ENCODE results near the gene CDH4. TPM values are rescaled to one million over a fixed set of nuclear protein-coding genes. Genes with fewer than 3 reads are reported as not detected.

The CDH4 gene
- total and polyA plus RNA-seq, 9 of the 15 experiments (the other 6 are each of a cell fraction or from before 2014, with no cell fraction given), result 0.04 TPM; not detected in 8

DNA sequence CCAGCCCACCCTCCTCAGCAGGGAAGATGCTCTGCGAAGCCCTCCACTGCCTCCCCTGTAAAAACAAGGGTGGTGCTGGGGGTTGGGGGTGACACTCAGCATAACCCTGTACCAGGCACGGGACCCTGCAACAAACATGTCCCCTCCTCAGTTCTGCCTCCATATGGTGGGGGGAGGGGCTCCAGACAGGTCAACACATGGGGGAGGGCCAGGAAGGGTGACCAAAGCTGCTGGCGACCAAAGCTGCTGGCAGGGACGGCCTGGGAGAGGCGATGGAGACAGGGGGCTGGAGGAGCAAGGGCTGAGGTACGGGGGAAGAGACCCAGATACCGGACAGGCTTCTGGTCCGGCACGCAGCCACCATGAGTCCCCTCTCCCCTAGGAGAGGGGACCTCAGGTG lies 690.5 kb downstream of the CDH4 start (continued):
- TF ChIP-seq, protein P1, sequence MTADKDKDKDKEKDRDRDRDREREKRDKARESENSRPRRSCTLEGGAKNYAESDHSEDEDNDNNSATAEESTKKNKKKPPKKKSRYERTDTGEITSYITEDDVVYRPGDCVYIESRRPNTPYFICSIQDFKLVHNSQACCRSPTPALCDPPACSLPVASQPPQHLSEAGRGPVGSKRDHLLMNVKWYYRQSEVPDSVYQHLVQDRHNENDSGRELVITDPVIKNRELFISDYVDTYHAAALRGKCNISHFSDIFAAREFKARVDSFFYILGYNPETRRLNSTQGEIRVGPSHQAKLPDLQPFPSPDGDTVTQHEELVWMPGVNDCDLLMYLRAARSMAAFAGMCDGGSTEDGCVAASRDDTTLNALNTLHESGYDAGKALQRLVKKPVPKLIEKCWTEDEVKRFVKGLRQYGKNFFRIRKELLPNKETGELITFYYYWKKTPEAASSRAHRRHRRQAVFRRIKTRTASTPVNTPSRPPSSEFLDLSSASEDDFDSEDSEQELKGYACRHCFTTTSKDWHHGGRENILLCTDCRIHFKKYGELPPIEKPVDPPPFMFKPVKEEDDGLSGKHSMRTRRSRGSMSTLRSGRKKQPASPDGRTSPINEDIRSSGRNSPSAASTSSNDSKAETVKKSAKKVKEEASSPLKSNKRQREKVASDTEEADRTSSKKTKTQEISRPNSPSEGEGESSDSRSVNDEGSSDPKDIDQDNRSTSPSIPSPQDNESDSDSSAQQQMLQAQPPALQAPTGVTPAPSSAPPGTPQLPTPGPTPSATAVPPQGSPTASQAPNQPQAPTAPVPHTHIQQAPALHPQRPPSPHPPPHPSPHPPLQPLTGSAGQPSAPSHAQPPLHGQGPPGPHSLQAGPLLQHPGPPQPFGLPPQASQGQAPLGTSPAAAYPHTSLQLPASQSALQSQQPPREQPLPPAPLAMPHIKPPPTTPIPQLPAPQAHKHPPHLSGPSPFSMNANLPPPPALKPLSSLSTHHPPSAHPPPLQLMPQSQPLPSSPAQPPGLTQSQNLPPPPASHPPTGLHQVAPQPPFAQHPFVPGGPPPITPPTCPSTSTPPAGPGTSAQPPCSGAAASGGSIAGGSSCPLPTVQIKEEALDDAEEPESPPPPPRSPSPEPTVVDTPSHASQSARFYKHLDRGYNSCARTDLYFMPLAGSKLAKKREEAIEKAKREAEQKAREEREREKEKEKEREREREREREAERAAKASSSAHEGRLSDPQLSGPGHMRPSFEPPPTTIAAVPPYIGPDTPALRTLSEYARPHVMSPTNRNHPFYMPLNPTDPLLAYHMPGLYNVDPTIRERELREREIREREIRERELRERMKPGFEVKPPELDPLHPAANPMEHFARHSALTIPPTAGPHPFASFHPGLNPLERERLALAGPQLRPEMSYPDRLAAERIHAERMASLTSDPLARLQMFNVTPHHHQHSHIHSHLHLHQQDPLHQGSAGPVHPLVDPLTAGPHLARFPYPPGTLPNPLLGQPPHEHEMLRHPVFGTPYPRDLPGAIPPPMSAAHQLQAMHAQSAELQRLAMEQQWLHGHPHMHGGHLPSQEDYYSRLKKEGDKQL (CRISPR knock-in tag; IDR thresholded peaks at IDR 0.05; ENCODE audit: borderline replicate concordance), result no peak
- TF ChIP-seq NCOA6 (IDR thresholded peaks at IDR 0.05) (no peak), MBD2 (IDR thresholded peaks at IDR 0.05; ENCODE audit: borderline replicate concordance, low read depth) (no peak), KLF16 (IDR thresholded peaks at IDR 0.05) (no peak), NCOR1 (IDR thresholded peaks at IDR 0.05) (no peak)
- TF ChIP-seq, protein P2, sequence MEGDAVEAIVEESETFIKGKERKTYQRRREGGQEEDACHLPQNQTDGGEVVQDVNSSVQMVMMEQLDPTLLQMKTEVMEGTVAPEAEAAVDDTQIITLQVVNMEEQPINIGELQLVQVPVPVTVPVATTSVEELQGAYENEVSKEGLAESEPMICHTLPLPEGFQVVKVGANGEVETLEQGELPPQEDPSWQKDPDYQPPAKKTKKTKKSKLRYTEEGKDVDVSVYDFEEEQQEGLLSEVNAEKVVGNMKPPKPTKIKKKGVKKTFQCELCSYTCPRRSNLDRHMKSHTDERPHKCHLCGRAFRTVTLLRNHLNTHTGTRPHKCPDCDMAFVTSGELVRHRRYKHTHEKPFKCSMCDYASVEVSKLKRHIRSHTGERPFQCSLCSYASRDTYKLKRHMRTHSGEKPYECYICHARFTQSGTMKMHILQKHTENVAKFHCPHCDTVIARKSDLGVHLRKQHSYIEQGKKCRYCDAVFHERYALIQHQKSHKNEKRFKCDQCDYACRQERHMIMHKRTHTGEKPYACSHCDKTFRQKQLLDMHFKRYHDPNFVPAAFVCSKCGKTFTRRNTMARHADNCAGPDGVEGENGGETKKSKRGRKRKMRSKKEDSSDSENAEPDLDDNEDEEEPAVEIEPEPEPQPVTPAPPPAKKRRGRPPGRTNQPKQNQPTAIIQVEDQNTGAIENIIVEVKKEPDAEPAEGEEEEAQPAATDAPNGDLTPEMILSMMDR (IDR thresholded peaks at IDR 0.05 in 2 of 3, conservative IDR thresholded peaks at IDR 0.05 in 1 of 3; ENCODE audit: insufficient read depth in 2 of 3, low read depth in 1 of 3, low read length in 3 of 3), result no peak
- TF ChIP-seq, protein P3, sequence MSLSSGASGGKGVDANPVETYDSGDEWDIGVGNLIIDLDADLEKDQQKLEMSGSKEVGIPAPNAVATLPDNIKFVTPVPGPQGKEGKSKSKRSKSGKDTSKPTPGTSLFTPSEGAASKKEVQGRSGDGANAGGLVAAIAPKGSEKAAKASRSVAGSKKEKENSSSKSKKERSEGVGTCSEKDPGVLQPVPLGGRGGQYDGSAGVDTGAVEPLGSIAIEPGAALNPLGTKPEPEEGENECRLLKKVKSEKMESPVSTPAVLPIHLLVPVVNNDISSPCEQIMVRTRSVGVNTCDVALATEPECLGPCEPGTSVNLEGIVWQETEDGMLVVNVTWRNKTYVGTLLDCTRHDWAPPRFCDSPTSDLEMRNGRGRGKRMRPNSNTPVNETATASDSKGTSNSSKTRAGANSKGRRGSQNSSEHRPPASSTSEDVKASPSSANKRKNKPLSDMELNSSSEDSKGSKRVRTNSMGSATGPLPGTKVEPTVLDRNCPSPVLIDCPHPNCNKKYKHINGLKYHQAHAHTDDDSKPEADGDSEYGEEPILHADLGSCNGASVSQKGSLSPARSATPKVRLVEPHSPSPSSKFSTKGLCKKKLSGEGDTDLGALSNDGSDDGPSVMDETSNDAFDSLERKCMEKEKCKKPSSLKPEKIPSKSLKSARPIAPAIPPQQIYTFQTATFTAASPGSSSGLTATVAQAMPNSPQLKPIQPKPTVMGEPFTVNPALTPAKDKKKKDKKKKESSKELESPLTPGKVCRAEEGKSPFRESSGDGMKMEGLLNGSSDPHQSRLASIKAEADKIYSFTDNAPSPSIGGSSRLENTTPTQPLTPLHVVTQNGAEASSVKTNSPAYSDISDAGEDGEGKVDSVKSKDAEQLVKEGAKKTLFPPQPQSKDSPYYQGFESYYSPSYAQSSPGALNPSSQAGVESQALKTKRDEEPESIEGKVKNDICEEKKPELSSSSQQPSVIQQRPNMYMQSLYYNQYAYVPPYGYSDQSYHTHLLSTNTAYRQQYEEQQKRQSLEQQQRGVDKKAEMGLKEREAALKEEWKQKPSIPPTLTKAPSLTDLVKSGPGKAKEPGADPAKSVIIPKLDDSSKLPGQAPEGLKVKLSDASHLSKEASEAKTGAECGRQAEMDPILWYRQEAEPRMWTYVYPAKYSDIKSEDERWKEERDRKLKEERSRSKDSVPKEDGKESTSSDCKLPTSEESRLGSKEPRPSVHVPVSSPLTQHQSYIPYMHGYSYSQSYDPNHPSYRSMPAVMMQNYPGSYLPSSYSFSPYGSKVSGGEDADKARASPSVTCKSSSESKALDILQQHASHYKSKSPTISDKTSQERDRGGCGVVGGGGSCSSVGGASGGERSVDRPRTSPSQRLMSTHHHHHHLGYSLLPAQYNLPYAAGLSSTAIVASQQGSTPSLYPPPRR (CRISPR knock-in tag; IDR thresholded peaks at IDR 0.05; ENCODE audit: borderline replicate concordance), result no peak
- TF ChIP-seq, protein P4, sequence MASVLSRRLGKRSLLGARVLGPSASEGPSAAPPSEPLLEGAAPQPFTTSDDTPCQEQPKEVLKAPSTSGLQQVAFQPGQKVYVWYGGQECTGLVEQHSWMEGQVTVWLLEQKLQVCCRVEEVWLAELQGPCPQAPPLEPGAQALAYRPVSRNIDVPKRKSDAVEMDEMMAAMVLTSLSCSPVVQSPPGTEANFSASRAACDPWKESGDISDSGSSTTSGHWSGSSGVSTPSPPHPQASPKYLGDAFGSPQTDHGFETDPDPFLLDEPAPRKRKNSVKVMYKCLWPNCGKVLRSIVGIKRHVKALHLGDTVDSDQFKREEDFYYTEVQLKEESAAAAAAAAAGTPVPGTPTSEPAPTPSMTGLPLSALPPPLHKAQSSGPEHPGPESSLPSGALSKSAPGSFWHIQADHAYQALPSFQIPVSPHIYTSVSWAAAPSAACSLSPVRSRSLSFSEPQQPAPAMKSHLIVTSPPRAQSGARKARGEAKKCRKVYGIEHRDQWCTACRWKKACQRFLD (CRISPR knock-in tag; IDR thresholded peaks at IDR 0.05), result no peak
